OCI-LY3 (cell line): ENCODE measurements around the gene CHAC1.

Source experiments
- H2AFZ ChIP-seq: fragments of 200-600, 300-600 bp; shearing (Covaris generic); 2 replicates; pipeline ENCODE4 v1.6.0; 2014; ENCODE audit warnings: antibody characterized with exemption, low read depth, low read length
- H3K27ac ChIP-seq: fragments of 200-600, 300-600 bp; sonication (generic); 2 replicates; pipeline ENCODE4 v1.5.1; 2014; ENCODE audit warnings: mild to moderate bottlenecking, low read length, moderate library complexity, mixed read lengths
- H3K27me3 ChIP-seq: fragments of 200-600, 300-600 bp; sonication (generic); 2 replicates; pipeline ENCODE4 v1.6.1; 2014; ENCODE audit warnings: low read depth, low read length, mixed read lengths
- H3K36me3 ChIP-seq: fragments of 200-600, 300-600 bp; sonication (generic); replicated peaks from 2 replicates; pipeline ENCODE3; 2014; ENCODE audit warnings: low read depth, low read length, mixed read lengths
- H3K4me1 ChIP-seq: fragments of 300-600, 200-600 bp; sonication (generic); 2 replicates; pipeline ENCODE4 v1.6.1; 2014; ENCODE audit warnings: low read length, mixed read lengths
- H3K4me2 ChIP-seq: fragments of 200-600, 300-600 bp; sonication (generic); 2 replicates; pipeline ENCODE4 v1.6.1; 2014; ENCODE audit warnings: low read length, mixed read lengths
- H3K4me3 ChIP-seq: fragments of 300-600, 200-600 bp; sonication (generic); 2 replicates; pipeline ENCODE4 v1.5.1; 2014; ENCODE audit warnings: antibody characterized with exemption, mild to moderate bottlenecking, low read length, moderate library complexity
- H3K79me2 ChIP-seq: fragments of 300-600, 200-600 bp; shearing (Covaris generic); 2 replicates; pipeline ENCODE4 v1.6.1; 2014; ENCODE audit warnings: mild to moderate bottlenecking, low read length, mixed read lengths
- H3K9ac ChIP-seq: fragments of 300-600, 200-600 bp; shearing (Covaris generic); 2 replicates; pipeline ENCODE4 v1.6.0; 2014; ENCODE audit warnings: mild to moderate bottlenecking, low read length, moderate library complexity
- H3K9me3 ChIP-seq: fragments of 200-600, 300-600 bp; shearing (Covaris generic); 2 replicates; pipeline ENCODE4 v1.6.1; 2014; ENCODE audit warnings: low read length, mixed read lengths; ENCODE audit not compliant: insufficient read depth
- H4K20me1 ChIP-seq: fragments of 200-600, 300-600 bp; sonication (generic); 2 replicates; pipeline ENCODE4 v1.6.1; 2016; ENCODE audit warnings: low read length, mixed read lengths; ENCODE audit not compliant: insufficient read depth
- CTCF ChIP-seq: fragments of 200-600, 300-600 bp; sonication (generic); IDR thresholded peaks from 2 replicates; pipeline ENCODE4 v1.5.1; 2014; ENCODE audit warnings: antibody characterized with exemption, low read length, low read depth
- EZH2phosphoT487 ChIP-seq: fragments of 200-600 bp; shearing (Covaris generic); IDR thresholded peaks from 2 replicates; pipeline ENCODE4 v1.6.1; 2018; ENCODE audit warnings: antibody characterized with exemption, mixed run types, low read depth

The CHAC1 gene

DNA sequence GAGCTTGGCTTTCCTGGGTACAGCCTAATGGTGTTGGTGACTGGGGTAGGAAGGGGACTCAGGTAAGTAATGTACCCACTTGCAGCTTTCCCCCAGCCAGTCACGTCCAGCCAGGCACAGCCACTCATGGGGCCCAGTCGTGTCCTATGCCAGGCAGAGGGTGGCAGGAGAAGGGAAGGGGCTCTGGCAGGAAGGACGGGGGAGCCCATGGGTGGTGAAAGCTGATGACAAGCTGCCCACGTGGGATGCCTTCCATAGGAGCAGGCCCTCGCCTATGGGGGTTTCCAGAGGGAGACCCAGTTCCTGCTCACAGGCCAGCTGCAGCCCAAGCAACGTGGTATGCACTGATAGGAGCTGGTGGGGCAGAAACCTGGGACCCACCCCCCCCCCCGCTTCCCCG is 10.7 kb downstream of the CHAC1 start:
- Histone ChIP-seq H3K79me2 (no peaks in the 10 kb centered on the region), H3K27me3 (no peaks in the 10 kb centered on the region), H3K4me2 (no peak overlapping the region), H3K9me3 (no peaks in the 10 kb centered on the region), H3K4me1 (no peaks in the 10 kb centered on the region), H3K36me3 (no peaks in the 10 kb centered on the region), H4K20me1 (no peaks in the 10 kb centered on the region), H2AFZ (no peak overlapping the region; the same call in 1 of the 2 replicates), H3K4me3 (no peak overlapping the region), H3K9ac (no peak overlapping the region), H3K27ac (no peak overlapping the region)
- TF ChIP-seq CTCF (no peak), EZH2phosphoT487 (no peak)

DNA sequence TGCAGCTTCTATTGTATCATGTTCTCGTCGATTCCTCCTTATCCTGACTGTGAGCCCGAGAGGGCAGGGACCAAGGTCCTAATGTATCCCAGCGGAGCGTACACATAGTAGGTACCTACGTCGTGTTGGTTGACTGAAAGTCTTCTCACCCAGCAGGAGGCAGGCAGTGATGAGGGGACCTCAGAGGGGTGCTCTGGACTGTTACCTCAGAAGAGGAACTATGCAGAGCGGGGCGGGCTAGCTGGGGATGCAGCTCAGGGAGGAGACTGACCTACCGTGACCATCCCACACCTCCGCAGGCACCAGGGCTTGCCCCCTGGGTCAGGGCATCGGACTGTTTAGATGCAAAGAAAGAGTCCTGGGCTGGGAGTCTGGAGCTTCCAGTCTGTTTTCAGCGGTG is 11.4 kb downstream of the CHAC1 start:
- H3K9ac ChIP-seq, result no peak overlapping the region
- no peak overlapping the region for H3K27ac ChIP-seq
- H3K9me3 ChIP-seq, result no peaks in the 10 kb centered on the region
- no peaks in the 10 kb centered on the region for H4K20me1 ChIP-seq
- no peaks in the 10 kb centered on the region for H3K36me3 ChIP-seq
- no peaks in the 10 kb centered on the region for H3K27me3 ChIP-seq
- no peak for TF ChIP-seq CTCF
- no peak for TF ChIP-seq EZH2phosphoT487
- H3K4me3 ChIP-seq, result no peak overlapping the region
- H3K4me2 ChIP-seq, result no peak overlapping the region
- H3K4me1 ChIP-seq, result no peaks in the 10 kb centered on the region
- H2AFZ ChIP-seq, result no peak overlapping the region
- H3K79me2 ChIP-seq, result no peaks in the 10 kb centered on the region

- no peaks in the 10 kb centered on the region for H3K27me3 ChIP-seq
- H3K4me1 ChIP-seq, result no peaks in the 10 kb centered on the region
- H2AFZ ChIP-seq, result no peak overlapping the region
- H4K20me1 ChIP-seq, result no peaks in the 10 kb centered on the region
- H3K4me3 ChIP-seq, result no peak overlapping the region
- no peaks in the 10 kb centered on the region for H3K36me3 ChIP-seq
- H3K4me2 ChIP-seq, result no peak overlapping the region
- H3K9ac ChIP-seq, result no peak overlapping the region
- no peak overlapping the region for H3K27ac ChIP-seq
- TF ChIP-seq EZH2phosphoT487 (no peak), CTCF (no peak)
- no peaks in the 10 kb centered on the region for H3K79me2 ChIP-seq
- H3K9me3 ChIP-seq, result no peaks in the 10 kb centered on the region
Observed at GRCh38 chr15:40968290-40969085, 15.2 kb downstream of the CHAC1 start.

GRCh38 chr15:40969363-40969762 is 16.1 kb downstream of the CHAC1 start:
- Histone ChIP-seq H3K36me3 (no peaks in the 10 kb centered on the region), H3K27me3 (no peaks in the 10 kb centered on the region), H3K27ac (no peak overlapping the region), H3K79me2 (no peaks in the 10 kb centered on the region), H3K9ac (no peak overlapping the region), H3K4me3 (no peak overlapping the region), H3K9me3 (no peaks in the 10 kb centered on the region), H3K4me1 (no peaks in the 10 kb centered on the region), H4K20me1 (no peaks in the 10 kb centered on the region), H3K4me2 (no peak overlapping the region), H2AFZ (no peak overlapping the region)
- TF ChIP-seq EZH2phosphoT487, result no peak
- no peak for TF ChIP-seq CTCF
